Measurements from ENCODE around the gene CCL2. TPM values are rescaled to one million over a fixed set of nuclear protein-coding genes. Genes with fewer than 3 reads are reported as not detected.

The CCL2 gene
- total RNA-seq, 1 experiment from 2014 or later = 1.4 TPM

DNA sequence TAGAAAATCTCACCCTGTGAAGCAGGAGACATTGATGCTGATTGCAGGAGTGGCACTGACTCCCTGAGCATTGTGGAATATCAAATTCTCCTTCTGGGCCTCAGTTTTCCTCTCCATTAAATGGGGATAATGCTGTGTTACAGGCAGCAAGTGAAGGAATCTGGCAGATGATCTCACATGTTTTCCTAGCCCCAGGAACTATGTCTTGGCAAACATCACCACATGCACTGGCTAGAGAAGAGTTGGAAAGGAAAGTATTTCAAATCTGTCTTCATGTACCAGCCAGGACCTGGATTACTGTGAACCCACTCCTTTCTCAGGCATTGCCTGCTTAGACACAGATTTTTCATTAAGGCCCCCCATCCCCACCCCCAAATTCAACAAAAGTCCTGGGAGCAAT is 50.5 kb downstream of the CCL2 start:
- Mint-ChIP-seq H3K36me3 (ENCODE audit: insufficient read depth in 1 of 3, low read depth in 3 of 3) (no peaks in the 10 kb centered on the region), H3K4me1 (peaks cover 0 to 5% of the 10 kb centered on the region in 2 experiments; a peak in 3 of 4 replicates), H3K27me3 (ENCODE audit: low read depth) (peaks cover 6% of the 10 kb centered on the region), H3K27ac (no peak overlapping the region), H3K4me3 (no peak overlapping the region), H3K9me3 (no peaks in the 10 kb centered on the region)
- Histone ChIP-seq H2BK15ac (ENCODE audit: low read depth, low read length) (no peak overlapping the region), H3K9ac (ENCODE audit: extremely low read depth, insufficient read length, low read length) (no peak overlapping the region), H2BK20ac (ENCODE audit: low read depth, low read length, poor library complexity, severe bottlenecking) (no peak overlapping the region), H2BK120ac (ENCODE audit: low read depth, low read length, poor library complexity, severe bottlenecking) (no peak overlapping the region), H3K23ac (ENCODE audit: insufficient read length, low read depth, low read length) (no peak overlapping the region), H3T11ph (ENCODE audit: low read length) (no peak overlapping the region), H3K14ac (ENCODE audit: insufficient read depth, low read length) (no peak overlapping the region), H2AK5ac (ENCODE audit: insufficient read length, low read length) (no peak overlapping the region), H2AFZ (ENCODE audit: low read length) (no peak overlapping the region), H3K4me2 (ENCODE audit: insufficient read depth, insufficient read length, low read length) (no peak overlapping the region), H3K79me2 (ENCODE audit: insufficient read depth, low read length) (no peaks in the 10 kb centered on the region), H3K23me2 (ENCODE audit: insufficient read length, low read depth, low read length, poor library complexity, severe bottlenecking) (no peaks in the 10 kb centered on the region), H2BK12ac (ENCODE audit: insufficient read length, low read depth, low read length) (no peak overlapping the region), H3K56ac (ENCODE audit: insufficient read length, low read depth, low read length) (no peak overlapping the region), H3K79me1 (ENCODE audit: insufficient read depth, low read depth, low read length, poor library complexity, severe bottlenecking) (no peaks in the 10 kb centered on the region), H3K9me3 (ENCODE audit: control insufficient read depth, low read depth, low read length) (no peaks in the 10 kb centered on the region), H4K20me1 (ENCODE audit: control insufficient read depth, insufficient read depth, insufficient read length) (no peaks in the 10 kb centered on the region), H4K5ac (ENCODE audit: insufficient read length, low read depth, low read length) (no peak overlapping the region), H3K18ac (ENCODE audit: insufficient read length, low read depth, low read length) (no peak overlapping the region), H3K4ac (ENCODE audit: low read depth, low read length) (no peak overlapping the region), H3K27me3 (ENCODE audit: insufficient read depth, low read length) (no peaks in the 10 kb centered on the region), H3K4me1 (ENCODE audit: insufficient read depth, low read length) (no peaks in the 10 kb centered on the region), H4K8ac (replicated peaks; ENCODE audit: insufficient read length, low read depth, low read length) (no peak overlapping the region), H3K27ac (ENCODE audit: insufficient read length, low read depth, low read length) (no peak overlapping the region), H2BK5ac (ENCODE audit: insufficient read length, low read length) (no peak overlapping the region), H4K91ac (ENCODE audit: insufficient read length, low read depth, low read length) (no peak overlapping the region)
- DNase-seq = no peak
- TF ChIP-seq, protein P1, sequence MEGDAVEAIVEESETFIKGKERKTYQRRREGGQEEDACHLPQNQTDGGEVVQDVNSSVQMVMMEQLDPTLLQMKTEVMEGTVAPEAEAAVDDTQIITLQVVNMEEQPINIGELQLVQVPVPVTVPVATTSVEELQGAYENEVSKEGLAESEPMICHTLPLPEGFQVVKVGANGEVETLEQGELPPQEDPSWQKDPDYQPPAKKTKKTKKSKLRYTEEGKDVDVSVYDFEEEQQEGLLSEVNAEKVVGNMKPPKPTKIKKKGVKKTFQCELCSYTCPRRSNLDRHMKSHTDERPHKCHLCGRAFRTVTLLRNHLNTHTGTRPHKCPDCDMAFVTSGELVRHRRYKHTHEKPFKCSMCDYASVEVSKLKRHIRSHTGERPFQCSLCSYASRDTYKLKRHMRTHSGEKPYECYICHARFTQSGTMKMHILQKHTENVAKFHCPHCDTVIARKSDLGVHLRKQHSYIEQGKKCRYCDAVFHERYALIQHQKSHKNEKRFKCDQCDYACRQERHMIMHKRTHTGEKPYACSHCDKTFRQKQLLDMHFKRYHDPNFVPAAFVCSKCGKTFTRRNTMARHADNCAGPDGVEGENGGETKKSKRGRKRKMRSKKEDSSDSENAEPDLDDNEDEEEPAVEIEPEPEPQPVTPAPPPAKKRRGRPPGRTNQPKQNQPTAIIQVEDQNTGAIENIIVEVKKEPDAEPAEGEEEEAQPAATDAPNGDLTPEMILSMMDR (conservative IDR thresholded peaks at IDR 0.05) = no peak
